ENCODE data around the gene LRRC23. TPM values are rescaled to one million over a fixed set of nuclear protein-coding genes. Genes with fewer than 3 reads are reported as not detected.

LRRC23 gene
- total and polyA plus RNA-seq, 2 of the 13 experiments (the other 11 are each of a cell fraction or from before 2014, with no cell fraction given) = 6.0 to 7.8 TPM

DNA sequence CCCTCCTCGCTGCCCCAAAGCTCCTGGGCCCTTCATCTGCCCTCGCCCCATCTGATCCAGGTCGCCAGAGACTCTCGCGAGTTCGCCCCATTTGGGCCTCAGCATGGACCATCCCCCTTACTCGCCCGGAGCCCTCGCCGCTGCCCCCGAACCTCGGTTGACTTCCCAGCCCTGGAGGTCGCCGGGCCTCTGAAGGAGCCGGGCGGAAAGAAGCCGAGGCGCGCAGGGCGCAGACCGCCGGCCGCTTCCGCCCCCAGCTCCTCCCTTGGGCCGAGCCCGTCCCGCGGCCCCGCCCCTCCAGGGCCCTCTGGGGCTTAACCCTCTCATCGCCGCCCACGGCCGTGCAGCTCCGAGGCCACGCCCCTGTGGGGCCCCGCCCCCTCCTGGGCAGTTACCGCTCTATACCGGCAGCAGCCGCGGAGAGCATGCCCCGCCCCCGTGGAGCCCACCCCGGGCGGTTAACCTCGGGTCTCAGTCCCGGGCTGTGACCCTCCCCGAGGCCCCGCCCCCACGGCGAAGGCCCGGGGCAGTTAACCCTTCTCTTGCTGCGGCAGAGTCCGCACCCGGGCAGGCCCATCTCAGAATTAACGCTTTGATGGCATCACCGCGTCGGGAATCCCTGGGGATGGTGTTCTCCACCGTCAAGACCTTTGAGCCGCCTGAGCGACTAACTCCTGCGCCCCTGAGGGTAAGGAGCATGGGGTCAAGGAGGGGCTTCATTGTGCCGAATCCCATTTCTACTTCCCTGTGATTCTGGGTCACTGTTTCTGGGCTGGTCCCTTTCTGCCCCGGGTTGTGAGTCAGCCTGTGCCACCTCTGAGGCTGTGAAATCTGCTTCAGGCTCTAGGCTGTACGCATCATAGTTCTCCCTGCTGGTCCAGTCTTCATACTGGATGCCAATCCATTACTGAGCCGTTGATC lies 31.3 kb upstream of the LRRC23 start, which contains the start of gene SPSB2 (continued):
- TF ChIP-seq PHF20 (CRISPR knock-in tag; IDR thresholded peaks at IDR 0.05) (0 out of 2 replicates have a peak, but pooled peaks have one; percentile 37), ZNF678 (CRISPR knock-in tag; IDR thresholded peaks at IDR 0.05) (no peak), ZNF747 (CRISPR knock-in tag; IDR thresholded peaks at IDR 0.05; ENCODE audit: borderline replicate concordance) (no peak), TEAD2 (CRISPR knock-in tag; IDR thresholded peaks at IDR 0.05) (no peak), SIN3A (IDR thresholded peaks at IDR 0.05; ENCODE audit: borderline replicate concordance, low read depth, low read length) (no peak), ZNF589 (CRISPR knock-in tag; conservative IDR thresholded peaks at IDR 0.05) (no peak), HMG20A (CRISPR knock-in tag; IDR thresholded peaks at IDR 0.05; ENCODE audit: borderline replicate concordance) (peak; percentile 36; the same call in 1 of the 2 replicates), KLF11 (CRISPR knock-in tag; IDR thresholded peaks at IDR 0.05) (no peak), ZNF446 (CRISPR knock-in tag; IDR thresholded peaks at IDR 0.05) (no peak), RFX5 (IDR thresholded peaks at IDR 0.05; ENCODE audit: low read depth, low read length) (no peak), RCOR2 (CRISPR knock-in tag; IDR thresholded peaks at IDR 0.05) (no peak; the same call in 1 of the 2 replicates), RFXAP (CRISPR knock-in tag; IDR thresholded peaks at IDR 0.05; ENCODE audit: borderline replicate concordance) (no peak), KDM5A (IDR thresholded peaks at IDR 0.05; ENCODE audit: borderline replicate concordance, low read length) (peak; percentile 34; the same call in 1 of the 2 replicates)
- TF ChIP-seq, protein P1, sequence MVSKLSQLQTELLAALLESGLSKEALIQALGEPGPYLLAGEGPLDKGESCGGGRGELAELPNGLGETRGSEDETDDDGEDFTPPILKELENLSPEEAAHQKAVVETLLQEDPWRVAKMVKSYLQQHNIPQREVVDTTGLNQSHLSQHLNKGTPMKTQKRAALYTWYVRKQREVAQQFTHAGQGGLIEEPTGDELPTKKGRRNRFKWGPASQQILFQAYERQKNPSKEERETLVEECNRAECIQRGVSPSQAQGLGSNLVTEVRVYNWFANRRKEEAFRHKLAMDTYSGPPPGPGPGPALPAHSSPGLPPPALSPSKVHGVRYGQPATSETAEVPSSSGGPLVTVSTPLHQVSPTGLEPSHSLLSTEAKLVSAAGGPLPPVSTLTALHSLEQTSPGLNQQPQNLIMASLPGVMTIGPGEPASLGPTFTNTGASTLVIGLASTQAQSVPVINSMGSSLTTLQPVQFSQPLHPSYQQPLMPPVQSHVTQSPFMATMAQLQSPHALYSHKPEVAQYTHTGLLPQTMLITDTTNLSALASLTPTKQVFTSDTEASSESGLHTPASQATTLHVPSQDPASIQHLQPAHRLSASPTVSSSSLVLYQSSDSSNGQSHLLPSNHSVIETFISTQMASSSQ (IDR thresholded peaks at IDR 0.05; ENCODE audit: low read depth) = no peak
- TF ChIP-seq, protein P1 (CRISPR knock-in tag; IDR thresholded peaks at IDR 0.05; ENCODE audit: borderline replicate concordance) = no peak; the same call in 1 of the 2 replicates
- TF ChIP-seq, protein P2, sequence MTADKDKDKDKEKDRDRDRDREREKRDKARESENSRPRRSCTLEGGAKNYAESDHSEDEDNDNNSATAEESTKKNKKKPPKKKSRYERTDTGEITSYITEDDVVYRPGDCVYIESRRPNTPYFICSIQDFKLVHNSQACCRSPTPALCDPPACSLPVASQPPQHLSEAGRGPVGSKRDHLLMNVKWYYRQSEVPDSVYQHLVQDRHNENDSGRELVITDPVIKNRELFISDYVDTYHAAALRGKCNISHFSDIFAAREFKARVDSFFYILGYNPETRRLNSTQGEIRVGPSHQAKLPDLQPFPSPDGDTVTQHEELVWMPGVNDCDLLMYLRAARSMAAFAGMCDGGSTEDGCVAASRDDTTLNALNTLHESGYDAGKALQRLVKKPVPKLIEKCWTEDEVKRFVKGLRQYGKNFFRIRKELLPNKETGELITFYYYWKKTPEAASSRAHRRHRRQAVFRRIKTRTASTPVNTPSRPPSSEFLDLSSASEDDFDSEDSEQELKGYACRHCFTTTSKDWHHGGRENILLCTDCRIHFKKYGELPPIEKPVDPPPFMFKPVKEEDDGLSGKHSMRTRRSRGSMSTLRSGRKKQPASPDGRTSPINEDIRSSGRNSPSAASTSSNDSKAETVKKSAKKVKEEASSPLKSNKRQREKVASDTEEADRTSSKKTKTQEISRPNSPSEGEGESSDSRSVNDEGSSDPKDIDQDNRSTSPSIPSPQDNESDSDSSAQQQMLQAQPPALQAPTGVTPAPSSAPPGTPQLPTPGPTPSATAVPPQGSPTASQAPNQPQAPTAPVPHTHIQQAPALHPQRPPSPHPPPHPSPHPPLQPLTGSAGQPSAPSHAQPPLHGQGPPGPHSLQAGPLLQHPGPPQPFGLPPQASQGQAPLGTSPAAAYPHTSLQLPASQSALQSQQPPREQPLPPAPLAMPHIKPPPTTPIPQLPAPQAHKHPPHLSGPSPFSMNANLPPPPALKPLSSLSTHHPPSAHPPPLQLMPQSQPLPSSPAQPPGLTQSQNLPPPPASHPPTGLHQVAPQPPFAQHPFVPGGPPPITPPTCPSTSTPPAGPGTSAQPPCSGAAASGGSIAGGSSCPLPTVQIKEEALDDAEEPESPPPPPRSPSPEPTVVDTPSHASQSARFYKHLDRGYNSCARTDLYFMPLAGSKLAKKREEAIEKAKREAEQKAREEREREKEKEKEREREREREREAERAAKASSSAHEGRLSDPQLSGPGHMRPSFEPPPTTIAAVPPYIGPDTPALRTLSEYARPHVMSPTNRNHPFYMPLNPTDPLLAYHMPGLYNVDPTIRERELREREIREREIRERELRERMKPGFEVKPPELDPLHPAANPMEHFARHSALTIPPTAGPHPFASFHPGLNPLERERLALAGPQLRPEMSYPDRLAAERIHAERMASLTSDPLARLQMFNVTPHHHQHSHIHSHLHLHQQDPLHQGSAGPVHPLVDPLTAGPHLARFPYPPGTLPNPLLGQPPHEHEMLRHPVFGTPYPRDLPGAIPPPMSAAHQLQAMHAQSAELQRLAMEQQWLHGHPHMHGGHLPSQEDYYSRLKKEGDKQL (CRISPR knock-in tag; IDR thresholded peaks at IDR 0.05; ENCODE audit: low read depth) = 0 out of 2 replicates have a peak, but pooled peaks have one; percentile 35
- TF ChIP-seq, protein P3, sequence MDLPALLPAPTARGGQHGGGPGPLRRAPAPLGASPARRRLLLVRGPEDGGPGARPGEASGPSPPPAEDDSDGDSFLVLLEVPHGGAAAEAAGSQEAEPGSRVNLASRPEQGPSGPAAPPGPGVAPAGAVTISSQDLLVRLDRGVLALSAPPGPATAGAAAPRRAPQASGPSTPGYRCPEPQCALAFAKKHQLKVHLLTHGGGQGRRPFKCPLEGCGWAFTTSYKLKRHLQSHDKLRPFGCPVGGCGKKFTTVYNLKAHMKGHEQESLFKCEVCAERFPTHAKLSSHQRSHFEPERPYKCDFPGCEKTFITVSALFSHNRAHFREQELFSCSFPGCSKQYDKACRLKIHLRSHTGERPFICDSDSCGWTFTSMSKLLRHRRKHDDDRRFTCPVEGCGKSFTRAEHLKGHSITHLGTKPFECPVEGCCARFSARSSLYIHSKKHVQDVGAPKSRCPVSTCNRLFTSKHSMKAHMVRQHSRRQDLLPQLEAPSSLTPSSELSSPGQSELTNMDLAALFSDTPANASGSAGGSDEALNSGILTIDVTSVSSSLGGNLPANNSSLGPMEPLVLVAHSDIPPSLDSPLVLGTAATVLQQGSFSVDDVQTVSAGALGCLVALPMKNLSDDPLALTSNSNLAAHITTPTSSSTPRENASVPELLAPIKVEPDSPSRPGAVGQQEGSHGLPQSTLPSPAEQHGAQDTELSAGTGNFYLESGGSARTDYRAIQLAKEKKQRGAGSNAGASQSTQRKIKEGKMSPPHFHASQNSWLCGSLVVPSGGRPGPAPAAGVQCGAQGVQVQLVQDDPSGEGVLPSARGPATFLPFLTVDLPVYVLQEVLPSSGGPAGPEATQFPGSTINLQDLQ (CRISPR knock-in tag; IDR thresholded peaks at IDR 0.05) = no peak
